GM23338 (cell line): ENCODE measurements around the gene RHOB.

Experiments used
- CREB1 ChIP-seq: fragments of 250-450 bp; sonication (Bioruptor Pico); IDR thresholded peaks from 2 replicates; pipeline ENCODE4 v1.5.0; 2020; ENCODE audit warnings: low read depth, mild to moderate bottlenecking, moderate library complexity
- EZH2 ChIP-seq: fragments of 200-600 bp; sonication (generic); IDR thresholded peaks from one replicate; pipeline ENCODE4 v1.8.0; 2017; ENCODE audit warnings: antibody characterized with exemption, mild to moderate bottlenecking, low read depth; ENCODE audit not compliant: unreplicated experiment
- EZH2phosphoT487 ChIP-seq: fragments of 200-600 bp; sonication (generic); IDR thresholded peaks from one replicate; pipeline ENCODE4 v1.8.1; 2018; ENCODE audit warnings: antibody characterized with exemption; ENCODE audit not compliant: unreplicated experiment
- TF ChIP-seq, protein P1 (sequence below), 2 experiments: fragments of 200-600 bp in 1 of 2; sonication (generic) in 1 of 2; conservative IDR thresholded peaks; 2 replicates each; pipeline versions ENCODE4 v1.5.1 to v1.6.1; 2016 to 2017; ENCODE audit warnings: antibody characterized with exemption in 2 of 2, low read depth in 2 of 2, mild to moderate bottlenecking in 2 of 2, moderate library complexity in 1 of 2

DNA sequence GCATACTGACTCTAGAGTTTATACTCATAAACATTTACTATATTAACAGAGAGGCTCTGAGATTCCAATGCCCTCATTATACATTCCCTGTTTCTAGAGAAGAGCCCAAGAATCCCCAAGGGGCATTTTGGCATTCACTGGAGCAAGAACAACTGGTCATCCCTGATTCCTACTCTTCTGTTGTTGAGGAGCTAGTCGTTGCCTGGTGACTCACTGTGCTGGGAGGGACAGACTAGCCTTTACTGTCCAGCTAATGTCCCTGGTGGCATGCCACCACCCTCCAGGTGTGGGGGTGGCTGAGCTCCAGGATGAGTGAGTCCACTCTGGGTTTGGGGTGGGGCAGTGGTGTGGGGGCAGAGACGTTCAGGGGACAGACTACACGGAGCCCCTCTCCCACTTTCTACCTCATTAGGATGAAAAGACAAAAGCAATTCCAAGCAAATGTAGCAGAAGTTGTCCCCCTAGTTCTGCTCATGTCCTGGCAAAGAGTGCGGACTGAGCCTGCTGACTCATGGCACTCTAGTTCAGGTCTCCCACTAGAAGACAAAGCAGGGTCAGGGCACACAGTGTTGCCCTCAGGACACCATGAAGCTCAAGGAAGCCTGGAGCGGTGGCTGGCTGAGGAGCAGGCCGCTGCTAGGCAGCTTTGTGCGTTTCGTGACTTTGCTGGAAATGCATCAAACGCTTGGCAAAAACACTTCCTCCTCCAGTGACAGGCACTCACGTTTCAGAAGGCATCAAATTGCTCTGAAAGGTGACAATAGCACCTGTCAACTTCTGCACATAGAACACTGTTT is 49.4 kb downstream of the RHOB start:
- TF ChIP-seq EZH2phosphoT487 (no peak), EZH2 (no peak), CREB1 (CRISPR knock-in tag) (no peak)
- TF ChIP-seq, protein P1, sequence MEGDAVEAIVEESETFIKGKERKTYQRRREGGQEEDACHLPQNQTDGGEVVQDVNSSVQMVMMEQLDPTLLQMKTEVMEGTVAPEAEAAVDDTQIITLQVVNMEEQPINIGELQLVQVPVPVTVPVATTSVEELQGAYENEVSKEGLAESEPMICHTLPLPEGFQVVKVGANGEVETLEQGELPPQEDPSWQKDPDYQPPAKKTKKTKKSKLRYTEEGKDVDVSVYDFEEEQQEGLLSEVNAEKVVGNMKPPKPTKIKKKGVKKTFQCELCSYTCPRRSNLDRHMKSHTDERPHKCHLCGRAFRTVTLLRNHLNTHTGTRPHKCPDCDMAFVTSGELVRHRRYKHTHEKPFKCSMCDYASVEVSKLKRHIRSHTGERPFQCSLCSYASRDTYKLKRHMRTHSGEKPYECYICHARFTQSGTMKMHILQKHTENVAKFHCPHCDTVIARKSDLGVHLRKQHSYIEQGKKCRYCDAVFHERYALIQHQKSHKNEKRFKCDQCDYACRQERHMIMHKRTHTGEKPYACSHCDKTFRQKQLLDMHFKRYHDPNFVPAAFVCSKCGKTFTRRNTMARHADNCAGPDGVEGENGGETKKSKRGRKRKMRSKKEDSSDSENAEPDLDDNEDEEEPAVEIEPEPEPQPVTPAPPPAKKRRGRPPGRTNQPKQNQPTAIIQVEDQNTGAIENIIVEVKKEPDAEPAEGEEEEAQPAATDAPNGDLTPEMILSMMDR (conservative IDR thresholded peaks at IDR 0.05; ENCODE audit: low read depth in 2 of 2): no peak
